ENCODE results near the gene TOM1L1. TPM values are rescaled to one million over a fixed set of nuclear protein-coding genes. Genes with fewer than 3 reads are reported as not detected.
"Not testable (repeated sequence)": the region's sequence is repeated elsewhere in the genome, so short reads cannot be mapped to it uniquely, and the experiment has no call there.

TOM1L1 gene
- polyA plus RNA-seq (ENCODE audit: insufficient read depth in 1 of 5, insufficient read length in 5 of 5, low replicate concordance in 1 of 5), result 10 to 100 TPM; 39.6 to 63.9 (median 52.7) TPM
- long read RNA-seq, donor 1, transcript TOM1L1-220 (10 exons, 1,849 nt), result minor isoform, 6 of 81 reads
- long read RNA-seq, donor 1, transcript TOM1L1-221 (16 exons, 2,507 nt), result major isoform, 9 of 81 reads
- long read RNA-seq, donor 1, partial matches to known transcripts, result 29 of 81 reads
- long read RNA-seq, donor 1, other reads (novel, unspliced or antisense), result 29 of 81 reads
- long read RNA-seq, donor 2, partial matches to known transcripts, result 7 of 37 reads
- long read RNA-seq, donor 2, other reads (novel, unspliced or antisense), result 25 of 37 reads
- long read RNA-seq, donor 3, partial matches to known transcripts, result 0 of 6 reads
- long read RNA-seq, donor 3, other reads (novel, unspliced or antisense), result 0 of 6 reads
- long read RNA-seq, donor 4, partial matches to known transcripts, result 0 of 3 reads
- long read RNA-seq, donor 4, other reads (novel, unspliced or antisense), result 0 of 3 reads
- long read RNA-seq, donor 5, transcript TOM1L1-221 (16 exons, 2,507 nt), result major isoform, 5 of 131 reads
- long read RNA-seq, donor 5, partial matches to known transcripts, result 60 of 131 reads
- long read RNA-seq, donor 5, other reads (novel, unspliced or antisense), result 59 of 131 reads
- long read RNA-seq, donor 6, transcript TOM1L1-221 (16 exons, 2,507 nt), result major isoform, 5 of 52 reads
- long read RNA-seq, donor 6, partial matches to known transcripts, result 19 of 52 reads
- long read RNA-seq, donor 6, other reads (novel, unspliced or antisense), result 22 of 52 reads
- long read RNA-seq, donor 7, partial matches to known transcripts, result 0 of 8 reads
- long read RNA-seq, donor 7, other reads (novel, unspliced or antisense), result 0 of 8 reads
- long read RNA-seq, donor 8, partial matches to known transcripts, result 11 of 25 reads
- long read RNA-seq, donor 8, other reads (novel, unspliced or antisense), result 12 of 25 reads

DNA sequence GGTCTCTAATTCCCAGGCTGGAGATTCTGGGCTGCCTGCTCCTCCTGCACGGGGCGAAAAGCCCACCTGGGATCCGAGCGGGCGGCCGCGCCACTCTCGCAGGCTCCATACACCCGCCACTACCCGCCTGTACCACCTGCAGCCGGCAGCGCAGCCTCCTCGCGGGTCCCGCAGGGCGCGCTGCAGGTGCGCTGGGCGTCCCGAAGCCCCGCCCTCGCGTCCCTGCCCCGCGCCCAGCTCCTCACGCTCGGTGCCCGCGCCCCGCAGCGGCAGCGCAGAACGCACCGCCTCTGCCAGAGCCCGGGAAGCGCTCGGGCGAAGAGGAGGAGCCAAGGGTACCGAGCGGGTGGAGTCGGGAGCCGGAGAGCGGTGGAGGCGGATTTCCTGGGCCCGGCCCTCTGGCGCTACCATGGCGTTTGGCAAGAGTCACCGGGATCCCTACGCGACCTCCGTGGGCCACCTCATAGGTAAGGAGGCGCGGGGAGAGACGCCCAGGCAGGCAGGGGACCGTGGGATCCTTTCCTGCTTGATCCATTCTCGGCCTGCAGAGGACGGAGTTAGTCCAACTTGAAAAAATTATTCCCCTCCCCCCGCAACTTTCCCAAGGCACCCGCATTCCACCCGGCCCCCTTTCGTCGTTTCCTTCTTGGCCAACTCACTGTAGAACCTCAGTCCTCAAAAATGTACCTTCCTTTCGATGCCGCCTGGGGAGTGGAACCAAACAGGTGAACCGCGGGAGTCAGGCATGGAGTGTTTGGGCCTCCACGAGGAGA lies at the start of gene TOM1L1:
TOM1L1 (plus strand) TSS at position 396 of the 773 bp plus-strand sequence; CDS start at position 410, 14 bp downstream.
- DNase-seq, result peak; percentile 51 to 60

GRCh38 chr17:54859187-54859586 lies 41.5 kb upstream of the TOM1L1 start:
- DNase-seq, result no peak

- DNase-seq, result no peak
These were observed 39.8 kb upstream of the TOM1L1 start for GRCh38 chr17:54860617-54861470.

DNA sequence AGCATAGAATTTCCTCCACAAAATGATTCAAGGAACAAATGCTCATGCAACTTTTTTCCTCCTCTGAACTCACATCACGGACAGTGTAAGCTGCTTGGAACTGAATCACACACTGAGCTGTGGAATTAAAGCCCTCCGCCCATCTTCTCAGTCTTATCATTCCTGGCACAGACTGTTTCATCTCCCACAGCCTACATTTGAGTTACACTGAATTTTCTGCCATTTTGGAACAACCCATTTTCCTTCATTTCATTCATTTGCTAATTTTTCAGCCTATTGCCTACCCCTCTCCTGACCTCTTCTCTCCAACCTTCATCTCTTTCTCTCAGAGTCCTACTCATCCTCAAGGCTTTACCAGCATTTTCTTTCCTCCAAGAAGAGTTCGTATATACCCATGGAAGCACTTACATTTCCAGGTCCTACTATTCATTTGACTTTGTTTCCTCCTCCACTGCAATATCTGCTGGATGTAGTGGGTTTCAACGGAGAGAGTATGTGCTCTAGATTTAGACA lies 39.1 kb upstream of the TOM1L1 start:
- no peak for DNase-seq

DNA sequence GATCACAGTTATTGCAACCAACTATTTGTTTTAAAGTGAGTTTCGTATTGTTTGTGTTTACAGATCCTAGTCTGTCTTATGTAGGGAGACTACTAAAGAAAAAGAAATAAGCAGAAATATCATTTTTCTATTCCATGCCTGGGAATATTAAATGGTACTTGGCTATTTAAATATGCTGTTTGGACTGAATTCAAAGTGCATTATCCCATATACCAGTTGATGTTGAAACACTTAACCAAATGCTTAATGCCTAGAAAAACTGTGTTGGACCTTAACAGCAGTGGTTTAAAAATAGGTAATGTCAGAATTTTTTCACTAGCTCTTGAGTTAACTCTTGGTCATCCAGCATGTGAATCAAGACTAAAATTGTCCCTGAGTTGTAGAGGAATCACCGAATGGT lies 37.5 kb upstream of the TOM1L1 start:
- DNase-seq, result no peak

- no peak for DNase-seq
These were observed 36.6 kb upstream of the TOM1L1 start for GRCh38 chr17:54864070-54864469.

DNA sequence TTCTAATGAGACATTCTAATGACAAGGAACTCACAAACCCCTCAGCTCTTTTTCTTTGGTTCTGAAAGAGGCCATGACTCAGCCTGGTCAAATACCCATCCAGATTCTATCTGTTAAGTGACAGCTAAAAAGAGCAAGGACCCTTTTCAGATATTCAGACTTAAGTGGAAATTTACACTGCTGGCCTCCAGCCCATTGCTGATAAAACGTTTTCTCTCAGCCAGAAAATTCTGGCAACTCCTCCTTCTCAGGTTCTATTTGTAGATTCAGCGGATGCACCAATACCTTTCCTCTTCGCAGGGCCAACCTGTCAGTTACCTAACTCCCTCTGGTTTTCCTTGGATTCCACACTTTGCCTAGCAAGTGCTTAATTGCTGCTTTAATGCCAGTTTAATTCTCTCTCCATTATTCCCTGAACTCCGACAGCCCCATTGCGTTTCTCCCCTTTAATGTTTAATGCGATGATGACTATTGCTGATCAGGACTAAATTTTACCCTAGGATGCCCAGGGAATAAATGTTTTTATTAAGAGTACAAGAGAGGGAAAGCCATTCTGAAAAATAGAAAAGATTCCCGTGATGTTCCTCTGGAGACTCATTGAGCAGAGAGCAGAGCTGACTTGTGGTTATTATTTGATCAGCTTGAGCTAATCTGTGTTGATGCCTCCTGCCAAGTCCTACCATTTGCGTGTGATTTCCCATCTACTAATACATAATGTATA lies 35.9 kb upstream of the TOM1L1 start:
- no peak for DNase-seq

GRCh38 chr17:54867634-54868033 lies 33.0 kb upstream of the TOM1L1 start:
- no peak for DNase-seq

GRCh38 chr17:54870671-54871175 lies 29.9 kb upstream of the TOM1L1 start:
- no peak for DNase-seq

DNA sequence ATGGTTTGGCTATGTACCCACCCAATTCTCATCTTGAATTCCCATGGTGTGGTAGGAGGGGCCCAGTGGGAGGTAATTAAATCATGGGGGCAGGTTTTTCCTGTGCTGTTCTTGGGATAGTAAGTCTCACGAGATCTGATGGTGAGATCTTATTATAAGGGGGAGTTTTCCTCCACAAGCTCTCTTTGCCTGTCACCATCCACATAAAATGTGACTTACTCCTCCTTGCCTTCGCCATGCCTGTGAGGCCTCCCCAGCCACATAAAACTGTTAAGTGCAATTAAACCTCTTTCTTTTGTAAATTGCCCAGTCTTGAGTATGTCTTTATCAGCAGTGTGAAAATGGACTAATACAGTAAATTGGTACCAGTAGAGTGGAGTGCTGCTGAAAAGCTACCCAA lies 24.7 kb upstream of the TOM1L1 start:
- DNase-seq, result not testable (repeated sequence)

DNA sequence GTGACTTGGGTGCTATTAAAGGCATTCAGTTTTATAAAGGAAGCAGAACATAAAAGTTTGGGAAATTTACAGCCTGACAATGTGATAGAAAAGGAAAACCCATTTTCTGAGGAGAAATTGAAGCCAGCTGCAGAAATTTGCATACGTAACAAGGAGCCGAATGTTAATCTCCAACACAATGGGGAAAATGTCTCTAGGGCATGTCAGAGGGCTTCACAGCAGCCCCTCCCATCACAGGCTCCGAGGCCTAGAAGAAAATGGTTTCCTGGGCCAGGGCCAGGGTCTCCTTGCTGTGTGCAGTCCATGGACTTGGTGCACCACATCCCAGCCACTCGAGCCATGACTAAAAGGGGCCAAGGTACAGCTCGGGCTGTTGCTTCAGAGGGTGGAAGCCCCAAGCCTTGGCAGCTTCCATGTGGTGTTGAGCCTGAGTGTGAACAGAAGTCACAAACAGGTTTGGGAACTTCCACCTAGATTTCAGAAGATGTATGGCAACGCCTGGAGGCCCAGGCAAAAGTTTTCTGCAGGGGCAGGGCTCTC lies 23.9 kb upstream of the TOM1L1 start:
- DNase-seq, result no peak

GRCh38 chr17:54881255-54881972 lies 19.2 kb upstream of the TOM1L1 start:
- no peak for DNase-seq

DNA sequence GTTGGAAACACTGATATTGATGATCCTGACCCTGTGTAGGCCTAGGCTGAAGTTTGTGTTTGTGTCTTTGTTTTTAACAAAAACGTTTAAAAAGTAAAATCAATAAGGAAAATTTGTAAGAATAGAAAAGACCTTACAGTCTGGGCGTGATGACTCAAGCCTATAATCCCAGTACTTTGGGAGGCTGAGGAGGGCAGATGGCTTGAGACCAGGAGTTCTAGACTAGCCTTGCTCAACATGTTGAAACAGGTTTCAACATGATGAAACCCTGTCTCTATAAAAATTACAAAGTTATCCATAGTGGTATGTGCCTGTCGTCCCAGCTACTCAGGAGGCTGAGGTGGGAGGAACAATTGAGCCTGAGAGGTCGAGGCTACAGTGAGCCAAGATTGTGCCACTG lies 18.3 kb upstream of the TOM1L1 start:
- DNase-seq, result no peak

DNA sequence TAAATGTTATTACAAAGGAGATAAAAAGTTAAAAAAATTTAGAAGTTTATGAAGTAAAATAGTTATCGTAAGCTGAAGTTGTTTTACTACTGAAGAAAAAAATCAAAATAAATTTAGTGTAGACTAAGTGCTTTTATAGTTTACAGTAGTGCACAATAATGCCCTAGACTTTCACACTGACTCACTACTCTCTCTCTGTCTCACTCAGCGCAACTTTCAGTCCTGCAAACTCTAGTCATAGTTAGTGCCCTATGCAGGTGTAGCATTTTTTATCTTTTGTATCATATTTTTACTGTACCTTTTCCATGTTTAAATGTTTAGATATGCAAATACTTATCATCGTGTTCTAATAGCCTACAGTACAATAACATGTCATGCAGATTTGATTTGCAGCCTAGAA lies 17.7 kb upstream of the TOM1L1 start:
- DNase-seq, result no peak

- DNase-seq, result no peak
These were observed 16.7 kb upstream of the TOM1L1 start for GRCh38 chr17:54883939-54884338.

GRCh38 chr17:54887787-54888186 lies 12.9 kb upstream of the TOM1L1 start:
- no peak for DNase-seq

DNA sequence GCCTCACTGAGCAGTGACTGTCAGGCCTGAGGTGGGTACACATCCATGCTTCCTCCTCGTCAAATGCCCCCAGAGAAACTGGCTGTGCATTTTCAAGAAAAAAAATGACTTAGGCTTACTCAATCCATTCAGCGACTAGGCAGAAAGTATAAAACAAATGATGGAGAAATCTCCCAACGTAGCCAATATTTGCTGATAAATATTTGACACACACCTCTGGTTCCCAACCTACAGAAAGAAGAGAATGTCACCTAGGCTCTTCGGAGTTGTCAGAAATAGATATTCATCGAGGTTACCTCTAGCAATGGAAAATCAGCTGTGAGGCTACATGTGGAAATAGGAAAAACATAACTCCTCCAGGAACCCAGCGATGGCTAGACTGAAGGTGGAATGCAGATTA lies 12.4 kb upstream of the TOM1L1 start:
- no peak for DNase-seq

GRCh38 chr17:54888981-54889380 lies 11.7 kb upstream of the TOM1L1 start:
- DNase-seq, result no peak

All from right lung (tissue), 10 donors.